Astrocyte (in vitro differentiated cells and primary cell): Measurements from ENCODE around the gene ZSCAN16. TPM values are rescaled to one million over a fixed set of nuclear protein-coding genes. Genes with fewer than 3 reads are reported as not detected.

ENCODE experiments used
- DNase-seq: peaks from one replicate; pipeline ENCODE4 v3.0.0-alpha.2; 2010; ENCODE audit warnings: low read depth
- FAIRE-seq: peaks from 2 replicates; lab custom pipeline; 2011; peaks lifted over from hg19 to GRCh38; lab: Jason Lieb, UNC
- H2AFZ ChIP-seq: 2 replicates; pipeline ENCODE4 v1.6.0; 2012; ENCODE audit warnings: low read depth, low read length, inconsistent platforms
- H3K27ac ChIP-seq: 2 replicates; pipeline ENCODE4 v1.5.1; 2011; ENCODE audit warnings: low read depth, low read length, inconsistent platforms
- H3K27me3 ChIP-seq: 2 replicates; pipeline ENCODE4 v1.6.0; 2011; ENCODE audit warnings: low read length, inconsistent platforms; ENCODE audit not compliant: insufficient read depth
- H3K36me3 ChIP-seq: 2 replicates; pipeline ENCODE4 v1.5.1; 2011; ENCODE audit warnings: low read length, inconsistent platforms; ENCODE audit not compliant: insufficient read depth
- H3K4me1 ChIP-seq: 2 replicates; pipeline ENCODE4 v1.5.1; 2011; ENCODE audit warnings: low read length, inconsistent platforms; ENCODE audit not compliant: insufficient read depth
- H3K4me2 ChIP-seq: 2 replicates; pipeline ENCODE4 v1.6.0; 2012; ENCODE audit warnings: low read length, inconsistent platforms
- H3K4me3 ChIP-seq: 2 replicates; pipeline ENCODE4 v1.5.1; 2011; ENCODE audit warnings: low read depth, mild to moderate bottlenecking, low read length, inconsistent platforms; ENCODE audit not compliant: insufficient read depth
- H3K79me2 ChIP-seq: 2 replicates; pipeline ENCODE4 v1.6.0; 2012; ENCODE audit warnings: mild to moderate bottlenecking, low read length, inconsistent platforms; ENCODE audit not compliant: insufficient read depth
- H3K9ac ChIP-seq: 2 replicates; pipeline ENCODE4 v1.6.0; 2012; ENCODE audit warnings: mild to moderate bottlenecking, low read length, inconsistent platforms
- H3K9me3 ChIP-seq: 2 replicates; pipeline ENCODE4 v1.5.1; 2012; ENCODE audit warnings: low read depth, mild to moderate bottlenecking, low read length, inconsistent platforms; ENCODE audit not compliant: insufficient read depth
- H4K20me1 ChIP-seq: 2 replicates; pipeline ENCODE4 v1.6.0; 2012; ENCODE audit warnings: low read length, inconsistent platforms; ENCODE audit not compliant: insufficient read depth
- H3K27ac Mint-ChIP-seq: one replicate; pipeline ENCODE4 v1.8.0; 2021; ENCODE audit warnings: mild to moderate bottlenecking, mixed read lengths; ENCODE audit not compliant: unreplicated experiment
- H3K27me3 Mint-ChIP-seq: one replicate; pipeline ENCODE4 v1.8.0; 2021; ENCODE audit warnings: low read depth, mixed read lengths; ENCODE audit not compliant: unreplicated experiment
- H3K36me3 Mint-ChIP-seq: one replicate; pipeline ENCODE4 v1.8.0; 2021; ENCODE audit warnings: low read depth, mixed read lengths; ENCODE audit not compliant: unreplicated experiment
- H3K4me1 Mint-ChIP-seq: one replicate; pipeline ENCODE4 v1.8.0; 2021; ENCODE audit warnings: low read depth, mixed read lengths; ENCODE audit not compliant: unreplicated experiment
- H3K4me3 Mint-ChIP-seq: one replicate; pipeline ENCODE4 v1.8.0; 2021; ENCODE audit warnings: mild to moderate bottlenecking, moderate library complexity, mixed read lengths; ENCODE audit not compliant: unreplicated experiment
- H3K9me3 Mint-ChIP-seq: one replicate; pipeline ENCODE4 v1.8.0; 2021; ENCODE audit warnings: mild to moderate bottlenecking, mixed read lengths; ENCODE audit not compliant: unreplicated experiment
- CTCF ChIP-seq: IDR thresholded peaks from 2 replicates; pipeline ENCODE4 v1.5.1; 2011; ENCODE audit warnings: low read depth, mild to moderate bottlenecking, inconsistent platforms, low read length, moderate library complexity; ENCODE audit not compliant: insufficient read depth
- EZH2 ChIP-seq: IDR thresholded peaks from 2 replicates; pipeline ENCODE4 v1.6.1; 2012; ENCODE audit warnings: mild to moderate bottlenecking, low read length, inconsistent platforms; ENCODE audit not compliant: insufficient read depth
- total RNA-seq: library from RNA; stranded (reverse); gene quantifications from 2 replicates; pipeline ENCODE4 v1.2.1, GENCODE V29; 2021

Gene ZSCAN16
- total RNA-seq, 1 donor from 2014 or later, result 2.5 TPM

DNA sequence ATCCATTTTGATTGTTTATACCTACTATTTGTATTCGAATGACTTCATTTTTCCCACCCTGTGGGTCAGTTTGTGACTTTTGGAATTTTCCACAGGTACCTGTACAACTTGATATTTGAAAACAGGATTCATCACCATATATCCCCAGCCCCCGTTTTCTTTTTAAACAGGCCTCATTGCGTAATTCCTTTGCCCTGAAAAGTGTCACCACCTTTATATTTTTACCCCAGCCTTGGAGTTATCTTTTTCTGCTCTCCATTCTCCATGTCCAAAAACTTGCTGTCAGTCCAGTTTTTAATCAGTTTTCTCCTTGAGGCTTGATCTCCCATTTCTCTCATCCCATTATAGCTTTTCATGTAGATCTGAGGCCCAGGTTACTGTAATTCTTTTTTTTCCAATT, 33.9 kb downstream of the ZSCAN16 start:
- FAIRE-seq, result no peak
- H3K9me3 ChIP-seq, result peaks cover 10% of the 10 kb centered on the region
- H3K27me3 ChIP-seq, result no peaks in the 10 kb centered on the region
- H3K4me1 ChIP-seq, result no peaks in the 10 kb centered on the region
- H3K4me1 Mint-ChIP-seq, result no peaks in the 10 kb centered on the region
- peaks cover 34% of the 10 kb centered on the region for H3K36me3 ChIP-seq
- H3K9me3 Mint-ChIP-seq, result peaks cover 8% of the 10 kb centered on the region
- peaks cover 37% of the 10 kb centered on the region for H3K36me3 Mint-ChIP-seq
- no peak overlapping the region for H3K4me2 ChIP-seq
- H3K9ac ChIP-seq, result no peak overlapping the region
- H3K4me3 ChIP-seq, result no peak overlapping the region
- H3K79me2 ChIP-seq, result no peaks in the 10 kb centered on the region
- no peak overlapping the region for H2AFZ ChIP-seq
- no peak overlapping the region for H3K27ac Mint-ChIP-seq
- TF ChIP-seq CTCF (no peak), EZH2 (no peak)
- H3K27me3 Mint-ChIP-seq, result no peaks in the 10 kb centered on the region
- H4K20me1 ChIP-seq, result no peaks in the 10 kb centered on the region
- H3K27ac ChIP-seq, result no peak overlapping the region
- no peak for DNase-seq
- H3K4me3 Mint-ChIP-seq, result no peak overlapping the region

- no peak overlapping the region for H2AFZ ChIP-seq
- H3K79me2 ChIP-seq, result no peaks in the 10 kb centered on the region
- no peak overlapping the region for H3K27ac ChIP-seq
- DNase-seq (no peak), FAIRE-seq (no peak)
- H3K9ac ChIP-seq, result no peak overlapping the region
- peaks cover 26% of the 10 kb centered on the region for H3K36me3 ChIP-seq
- Mint-ChIP-seq H3K9me3 (peaks cover 5% of the 10 kb centered on the region), H3K4me3 (no peak overlapping the region), H3K27me3 (no peaks in the 10 kb centered on the region), H3K27ac (no peak overlapping the region), H3K4me1 (no peaks in the 10 kb centered on the region), H3K36me3 (peaks cover 29% of the 10 kb centered on the region)
- TF ChIP-seq CTCF (no peak), EZH2 (no peak)
- no peak overlapping the region for H3K4me3 ChIP-seq
- H3K4me2 ChIP-seq, result no peak overlapping the region
- no peaks in the 10 kb centered on the region for H3K27me3 ChIP-seq
- no peaks in the 10 kb centered on the region for H4K20me1 ChIP-seq
- H3K9me3 ChIP-seq, result peaks cover 2% of the 10 kb centered on the region
- H3K4me1 ChIP-seq, result no peaks in the 10 kb centered on the region
Observed at GRCh38 chr6:28159029-28159607, 34.7 kb downstream of the ZSCAN16 start.

- Mint-ChIP-seq H3K27me3 (no peaks in the 10 kb centered on the region), H3K9me3 (peaks cover 7% of the 10 kb centered on the region)
- no peaks in the 10 kb centered on the region for H3K9me3 ChIP-seq
Observed at GRCh38 chr6:28160233-28160632, 35.8 kb downstream of the ZSCAN16 start.

More at GRCh38 chr6:28160233-28160632, 35.8 kb downstream of the ZSCAN16 start:
- DNase-seq (no peak), FAIRE-seq (no peak)
- Histone ChIP-seq H3K4me1 (no peaks in the 10 kb centered on the region), H4K20me1 (no peaks in the 10 kb centered on the region), H2AFZ (no peak overlapping the region), H3K4me3 (no peak overlapping the region), H3K4me2 (no peak overlapping the region), H3K36me3 (peaks cover 15% of the 10 kb centered on the region), H3K27ac (no peak overlapping the region), H3K27me3 (no peaks in the 10 kb centered on the region), H3K9ac (no peak overlapping the region), H3K79me2 (no peaks in the 10 kb centered on the region)
- no peak for TF ChIP-seq CTCF
- TF ChIP-seq EZH2, result no peak
- Mint-ChIP-seq H3K36me3 (peaks cover 26% of the 10 kb centered on the region), H3K4me3 (no peak overlapping the region), H3K27ac (no peak overlapping the region), H3K4me1 (no peaks in the 10 kb centered on the region)
